Frontal cortex (tissue), 4 donors: ENCODE measurements around the gene GPR65. TPM values are rescaled to one million over a fixed set of nuclear protein-coding genes. Genes with fewer than 3 reads are reported as not detected.

Experiments
- DNase-seq, 2 donors: peaks; one replicate each; pipeline ENCODE4 v3.0.0; 2012; ENCODE audit warnings: low spot score in 2 of 2
- FAIRE-seq: peaks from 2 replicates; lab custom pipeline; 2012; peaks lifted over from hg19 to GRCh38; lab: Jason Lieb, UNC
- small RNA-seq: library from RNA; depleted of rRNA; stranded (forward); fragments of <200 nt; gene quantifications from one replicate; pipeline ENCODE3, GENCODE V24; 2014
- total RNA-seq: library from RNA; depleted of rRNA; stranded (reverse); fragments of >200 nt; gene quantifications from one replicate; pipeline ENCODE4 v1.2.3, GENCODE V29; 2014
- donor health status: control.
- donor health status: control.
- donor health status: control.

The GPR65 gene
- total RNA-seq, 1 donor from 2014 or later = under 0.01 TPM

- FAIRE-seq (no peak), DNase-seq (no peak)
Observed at GRCh38 chr14:88032373-88032772, 27.4 kb downstream of the GPR65 start.

GRCh38 chr14:88034076-88034475, 29.1 kb downstream of the GPR65 start:
- FAIRE-seq (no peak), DNase-seq (no peak)

GRCh38 chr14:88036422-88036821, 31.5 kb downstream of the GPR65 start:
- no peak for FAIRE-seq
- no peak for DNase-seq

GRCh38 chr14:88037325-88037724, 32.4 kb downstream of the GPR65 start:
- DNase-seq = no peak
- no peak for FAIRE-seq

GRCh38 chr14:88039197-88039596, 34.3 kb downstream of the GPR65 start:
- DNase-seq = no peak
- FAIRE-seq = no peak

GRCh38 chr14:88040146-88040545, 35.2 kb downstream of the GPR65 start:
- DNase-seq = no peak
- no peak for FAIRE-seq

GRCh38 chr14:88043529-88044443, 38.9 kb downstream of the GPR65 start:
- DNase-seq = no peak
- FAIRE-seq = no peak

- DNase-seq (no peak), FAIRE-seq (no peak)
Observed at GRCh38 chr14:88044444-88044758, 39.5 kb downstream of the GPR65 start.

GRCh38 chr14:88044776-88045446, 40.0 kb downstream of the GPR65 start:
- no peak for FAIRE-seq
- no peak for DNase-seq

GRCh38 chr14:88045705-88046104, 40.8 kb downstream of the GPR65 start:
- no peak for FAIRE-seq
- DNase-seq = no peak

GRCh38 chr14:88048351-88048750, 43.4 kb downstream of the GPR65 start:
- no peak for DNase-seq
- FAIRE-seq = no peak

GRCh38 chr14:88049266-88049665, 44.3 kb downstream of the GPR65 start:
- DNase-seq (no peak), FAIRE-seq (no peak)

GRCh38 chr14:88049936-88050335, 45.0 kb downstream of the GPR65 start:
- FAIRE-seq (no peak), DNase-seq (no peak)

GRCh38 chr14:88060576-88060975, 55.6 kb downstream of the GPR65 start:
- DNase-seq = no peak
- no peak for FAIRE-seq

GRCh38 chr14:88063811-88064210, 58.9 kb downstream of the GPR65 start:
- FAIRE-seq = no peak
- DNase-seq = no peak

Small RNAs within 50 kb of the gene (small RNA-seq; reads per million reads assigned to genes)
- gene RNU6-835P = not detected

Other genes with a start within 250 kb of the GPR65 start
- gene GALC, start 12.0 kb upstream of the GPR65 start, total RNA-seq = 37.1 TPM